HUES6 (cell line): ENCODE results near the gene TSEN2.

Source experiments
- H3K27ac ChIP-seq: 2 replicates; pipeline ENCODE4 v1.7.0; 2013; ENCODE audit warnings: low read depth, mild to moderate bottlenecking, low read length, inconsistent platforms
- H3K27me3 ChIP-seq: 2 replicates; pipeline ENCODE4 v1.6.1; 2013; ENCODE audit warnings: low read length; ENCODE audit not compliant: control insufficient read depth, insufficient read depth
- H3K36me3 ChIP-seq: 2 replicates; pipeline ENCODE4 v1.6.1; 2013; ENCODE audit warnings: low read length; ENCODE audit not compliant: control insufficient read depth, insufficient read depth
- H3K4me1 ChIP-seq: 2 replicates; pipeline ENCODE4 v1.6.1; 2013; ENCODE audit warnings: low read length; ENCODE audit not compliant: control insufficient read depth, insufficient read depth
- H3K4me3 ChIP-seq: 2 replicates; pipeline ENCODE4 v1.5.1; 2013; ENCODE audit warnings: low read depth, low read length
- H3K9ac ChIP-seq: one replicate; pipeline ENCODE4 v1.6.1; 2013; ENCODE audit warnings: mild to moderate bottlenecking, low read length
- H3K9me3 ChIP-seq: 2 replicates; pipeline ENCODE4 v1.6.1; 2013; ENCODE audit warnings: low read depth, low read length; ENCODE audit not compliant: control insufficient read depth, insufficient read depth

The TSEN2 gene

GRCh38 chr3:12556690-12557472 is 72.6 kb downstream of the TSEN2 start, which contains the start of gene MKRN2:
Gene MKRN2, plus strand, starts transcription at chr3:12557087. Its CDS starts 64 bp downstream, at chr3:12557151.
- Histone ChIP-seq H3K4me1 (peaks cover 27% of the 10 kb centered on the region), H3K27ac (peak within 1 kb of the TSS; percentile 82), H3K27me3 (no peaks in the 10 kb centered on the region), H3K36me3 (no peaks in the 10 kb centered on the region), H3K9ac (peak within 1 kb of the TSS; percentile 91), H3K4me3 (peak within 1 kb of the TSS; percentile 81), H3K9me3 (no peaks in the 10 kb centered on the region)

GRCh38 chr3:12557473-12558100 is 73.3 kb downstream of the TSEN2 start:
- Histone ChIP-seq H3K4me3 (peak overlapping the region; percentile 81), H3K36me3 (no peaks in the 10 kb centered on the region), H3K9ac (peak overlapping the region; percentile 91), H3K27me3 (no peaks in the 10 kb centered on the region), H3K4me1 (peaks cover 34% of the 10 kb centered on the region), H3K9me3 (no peaks in the 10 kb centered on the region), H3K27ac (peak overlapping the region; percentile 82)

GRCh38 chr3:12558706-12559105 is 74.4 kb downstream of the TSEN2 start:
- no peak overlapping the region for H3K9ac ChIP-seq
- no peak overlapping the region for H3K27ac ChIP-seq
- H3K27me3 ChIP-seq: no peaks in the 10 kb centered on the region
- no peaks in the 10 kb centered on the region for H3K9me3 ChIP-seq
- H3K4me3 ChIP-seq: peak overlapping the region; percentile 81; the same call in 1 of the 2 replicates
- peaks cover 39% of the 10 kb centered on the region for H3K4me1 ChIP-seq
- no peaks in the 10 kb centered on the region for H3K36me3 ChIP-seq

- no peak overlapping the region for H3K9ac ChIP-seq
- H3K4me1 ChIP-seq: peaks cover 39% of the 10 kb centered on the region
- no peaks in the 10 kb centered on the region for H3K9me3 ChIP-seq
- no peaks in the 10 kb centered on the region for H3K27me3 ChIP-seq
- H3K27ac ChIP-seq: no peak overlapping the region
- H3K36me3 ChIP-seq: no peaks in the 10 kb centered on the region
- H3K4me3 ChIP-seq: no peak overlapping the region
Measured at GRCh38 chr3:12559520-12559919, 75.2 kb downstream of the TSEN2 start.

GRCh38 chr3:12560505-12561190 is 76.4 kb downstream of the TSEN2 start:
- Histone ChIP-seq H3K27me3 (no peaks in the 10 kb centered on the region), H3K9ac (no peak overlapping the region), H3K4me1 (peaks cover 39% of the 10 kb centered on the region), H3K27ac (no peak overlapping the region), H3K9me3 (no peaks in the 10 kb centered on the region), H3K36me3 (no peaks in the 10 kb centered on the region), H3K4me3 (no peak overlapping the region)

GRCh38 chr3:12561397-12561796 is 77.1 kb downstream of the TSEN2 start:
- H3K9me3 ChIP-seq: no peaks in the 10 kb centered on the region
- H3K4me1 ChIP-seq: peaks cover 39% of the 10 kb centered on the region
- H3K27me3 ChIP-seq: no peaks in the 10 kb centered on the region
- no peak overlapping the region for H3K9ac ChIP-seq
- H3K4me3 ChIP-seq: no peak overlapping the region
- no peaks in the 10 kb centered on the region for H3K36me3 ChIP-seq
- no peak overlapping the region for H3K27ac ChIP-seq

GRCh38 chr3:12562451-12562850 is 78.2 kb downstream of the TSEN2 start:
- Histone ChIP-seq H3K27ac (no peak overlapping the region), H3K27me3 (no peaks in the 10 kb centered on the region), H3K36me3 (no peaks in the 10 kb centered on the region), H3K4me1 (peaks cover 39% of the 10 kb centered on the region), H3K9ac (no peak overlapping the region), H3K9me3 (no peaks in the 10 kb centered on the region), H3K4me3 (no peak overlapping the region)

GRCh38 chr3:12566976-12567375 is 82.7 kb downstream of the TSEN2 start:
- Histone ChIP-seq H3K4me1 (peaks cover 11% of the 10 kb centered on the region), H3K9me3 (no peaks in the 10 kb centered on the region), H3K27me3 (no peaks in the 10 kb centered on the region), H3K27ac (no peak overlapping the region), H3K4me3 (no peak overlapping the region), H3K36me3 (peaks cover 34% of the 10 kb centered on the region), H3K9ac (no peak overlapping the region)

GRCh38 chr3:12568747-12569146 is 84.5 kb downstream of the TSEN2 start:
- Histone ChIP-seq H3K27me3 (no peaks in the 10 kb centered on the region), H3K9me3 (no peaks in the 10 kb centered on the region), H3K9ac (no peak overlapping the region), H3K4me1 (no peaks in the 10 kb centered on the region), H3K27ac (no peak overlapping the region), H3K4me3 (no peak overlapping the region), H3K36me3 (peaks cover 50% of the 10 kb centered on the region)

- Histone ChIP-seq H3K9ac (no peak overlapping the region), H3K4me3 (no peak overlapping the region), H3K36me3 (peaks cover 61% of the 10 kb centered on the region), H3K27me3 (no peaks in the 10 kb centered on the region), H3K4me1 (no peaks in the 10 kb centered on the region), H3K27ac (no peak overlapping the region), H3K9me3 (no peaks in the 10 kb centered on the region)
Measured at GRCh38 chr3:12569836-12570235, 85.6 kb downstream of the TSEN2 start.

GRCh38 chr3:12571986-12572385 is 87.7 kb downstream of the TSEN2 start:
- no peak overlapping the region for H3K4me3 ChIP-seq

More at GRCh38 chr3:12571986-12572385, 87.7 kb downstream of the TSEN2 start:
- Histone ChIP-seq H3K36me3 (peaks cover 83% of the 10 kb centered on the region), H3K4me1 (no peaks in the 10 kb centered on the region), H3K9ac (no peak overlapping the region), H3K27me3 (no peaks in the 10 kb centered on the region), H3K9me3 (no peaks in the 10 kb centered on the region), H3K27ac (no peak overlapping the region)
